K562 (cell line): ENCODE results near the gene ABCC11. TPM values are rescaled to one million over a fixed set of nuclear protein-coding genes. Genes with fewer than 3 reads are reported as not detected.
A peak's percentile ranks its signal among the peaks of the same experiment; 100 is the strongest.

Source experiments
- CC2D1A ChIP-seq: fragments of 450-650 bp; IDR thresholded peaks from 2 replicates; pipeline ENCODE4 v1.6.1; 2017; ENCODE audit warnings: mild to moderate bottlenecking
- E2F3 ChIP-seq: fragments of 250-450 bp; sonication (Bioruptor Pico); IDR thresholded peaks from 2 replicates; pipeline ENCODE4 v1.4.0; 2020; ENCODE audit warnings: mild to moderate bottlenecking
- GABPB2 ChIP-seq: fragments of 250-450 bp; sonication (Bioruptor Pico); conservative IDR thresholded peaks from 2 replicates; pipeline ENCODE4 v1.5.1; 2021; ENCODE audit warnings: mild to moderate bottlenecking
- KLF13 ChIP-seq: fragments of 450-650 bp; IDR thresholded peaks from 2 replicates; pipeline ENCODE4 v1.6.1; 2016; ENCODE audit warnings: missing genetic modification characterization, low read depth, mild to moderate bottlenecking, missing compliant biosample characterization, moderate library complexity, borderline replicate concordance
- MEIS2 ChIP-seq: fragments of 450-650 bp; IDR thresholded peaks from 2 replicates; pipeline ENCODE4 v1.6.1; 2014; ENCODE audit warnings: mild to moderate bottlenecking; ENCODE audit not compliant: partially characterized antibody
- MTA3 ChIP-seq: fragments of 450-650 bp; formaldehyde crosslinking; IDR thresholded peaks from 2 replicates; pipeline ENCODE4 v1.6.1; 2017; ENCODE audit warnings: mild to moderate bottlenecking, borderline replicate concordance
- PRMT5 ChIP-seq: sonication (generic); formaldehyde crosslinking; IDR thresholded peaks from 2 replicates; pipeline ENCODE4 v1.5.0; 2020; ENCODE audit warnings: missing genetic modification reagents
- REST ChIP-seq, 2 experiments: fragments of 450-650 bp; formaldehyde crosslinking in 1 of 2; IDR thresholded peaks; 2 replicates each; pipeline versions ENCODE4 v1.4.0 to v1.6.1; 2014 to 2020; ENCODE audit warnings: mild to moderate bottlenecking in 2 of 2, borderline replicate concordance in 1 of 2, low read depth in 1 of 2
- STAG1 ChIP-seq: sonication (generic); formaldehyde crosslinking; IDR thresholded peaks from 2 replicates; pipeline ENCODE4 v1.5.0; 2020; ENCODE audit warnings: missing genetic modification reagents, borderline replicate concordance
- TCFL5 ChIP-seq: fragments of 250-450 bp; sonication (Bioruptor Pico); conservative IDR thresholded peaks from 2 replicates; pipeline ENCODE4 v1.6.1; 2021; ENCODE audit warnings: mild to moderate bottlenecking, moderate library complexity, matching md5 sums
- ZNF444 ChIP-seq: fragments of 250-450 bp; sonication (Bioruptor Pico); IDR thresholded peaks from 2 replicates; pipeline ENCODE4 v1.4.0; 2020; ENCODE audit warnings: mild to moderate bottlenecking, moderate library complexity
- polyA plus RNA-seq, 8 experiments: library from polyadenylated mRNA; depleted of rRNA in 4 of 8; stranded (reverse) in 5 of 8; unstranded in 3 of 8; fragments of >200 nt; fragmentation: Nextera tagmentation in 2 of 8; fragmentation: Illumina TruSeq in 1 of 8; extraction: Ambion mirVana in 2 of 8; extraction: Trizol in 1 of 8; gene quantifications; 2 replicates each; pipeline versions ENCODE4 v1.2.1 to v1.2.3, GENCODE V29; 2011 to 2014; ENCODE audit warnings: inconsistent platforms in 1 of 8, missing spikeins in 1 of 8
- total RNA-seq, 7 experiments: library from RNA; depleted of rRNA in 6 of 7; stranded (reverse); fragments of >200 nt in 6 of 7; fragmentation: Illumina TruSeq in 2 of 7; extraction: Trizol in 2 of 7; gene quantifications; 2 replicates each; pipeline versions ENCODE4 v1.2.1 to v1.2.3, GENCODE V29; 2011 to 2021; ENCODE audit warnings: low replicate concordance in 1 of 7
- TF ChIP-seq, protein P1 (sequence below): fragments of 450-650 bp; IDR thresholded peaks from 2 replicates; pipeline ENCODE4 v1.6.1; 2016; ENCODE audit warnings: borderline replicate concordance
- TF ChIP-seq, protein P2 (sequence below): fragments of 450-650 bp; IDR thresholded peaks from 2 replicates; pipeline ENCODE4 v1.6.1; 2017; ENCODE audit warnings: antibody characterized with exemption, mild to moderate bottlenecking

ABCC11 gene
- total and polyA plus RNA-seq, 9 of the 15 experiments (the other 6 are each of a cell fraction or from before 2014, with no cell fraction given) = 0.04 to 0.14 (median 0.04) TPM; not detected in 6

- TF ChIP-seq, protein P1, sequence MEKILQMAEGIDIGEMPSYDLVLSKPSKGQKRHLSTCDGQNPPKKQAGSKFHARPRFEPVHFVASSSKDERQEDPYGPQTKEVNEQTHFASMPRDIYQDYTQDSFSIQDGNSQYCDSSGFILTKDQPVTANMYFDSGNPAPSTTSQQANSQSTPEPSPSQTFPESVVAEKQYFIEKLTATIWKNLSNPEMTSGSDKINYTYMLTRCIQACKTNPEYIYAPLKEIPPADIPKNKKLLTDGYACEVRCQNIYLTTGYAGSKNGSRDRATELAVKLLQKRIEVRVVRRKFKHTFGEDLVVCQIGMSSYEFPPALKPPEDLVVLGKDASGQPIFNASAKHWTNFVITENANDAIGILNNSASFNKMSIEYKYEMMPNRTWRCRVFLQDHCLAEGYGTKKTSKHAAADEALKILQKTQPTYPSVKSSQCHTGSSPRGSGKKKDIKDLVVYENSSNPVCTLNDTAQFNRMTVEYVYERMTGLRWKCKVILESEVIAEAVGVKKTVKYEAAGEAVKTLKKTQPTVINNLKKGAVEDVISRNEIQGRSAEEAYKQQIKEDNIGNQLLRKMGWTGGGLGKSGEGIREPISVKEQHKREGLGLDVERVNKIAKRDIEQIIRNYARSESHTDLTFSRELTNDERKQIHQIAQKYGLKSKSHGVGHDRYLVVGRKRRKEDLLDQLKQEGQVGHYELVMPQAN = no peak
- TF ChIP-seq STAG1 (CRISPR knock-in tag) (peak; percentile 39; the same call in 1 of the 2 replicates), ZNF444 (CRISPR knock-in tag) (no peak), E2F3 (CRISPR knock-in tag) (no peak), MEIS2 (peak; percentile 25), PRMT5 (no peak), MTA3 (no peak), GABPB2 (CRISPR knock-in tag) (no peak), TCFL5 (CRISPR knock-in tag) (no peak), KLF13 (tag) (no peak), CC2D1A (no peak), REST (IDR thresholded peaks at IDR 0.05; ENCODE audit: borderline replicate concordance) (peak; percentile 20; the same call in 1 of the 2 replicates), REST (CRISPR knock-in tag; IDR thresholded peaks at IDR 0.05; ENCODE audit: low read depth) (no peak)
- TF ChIP-seq, protein P2, sequence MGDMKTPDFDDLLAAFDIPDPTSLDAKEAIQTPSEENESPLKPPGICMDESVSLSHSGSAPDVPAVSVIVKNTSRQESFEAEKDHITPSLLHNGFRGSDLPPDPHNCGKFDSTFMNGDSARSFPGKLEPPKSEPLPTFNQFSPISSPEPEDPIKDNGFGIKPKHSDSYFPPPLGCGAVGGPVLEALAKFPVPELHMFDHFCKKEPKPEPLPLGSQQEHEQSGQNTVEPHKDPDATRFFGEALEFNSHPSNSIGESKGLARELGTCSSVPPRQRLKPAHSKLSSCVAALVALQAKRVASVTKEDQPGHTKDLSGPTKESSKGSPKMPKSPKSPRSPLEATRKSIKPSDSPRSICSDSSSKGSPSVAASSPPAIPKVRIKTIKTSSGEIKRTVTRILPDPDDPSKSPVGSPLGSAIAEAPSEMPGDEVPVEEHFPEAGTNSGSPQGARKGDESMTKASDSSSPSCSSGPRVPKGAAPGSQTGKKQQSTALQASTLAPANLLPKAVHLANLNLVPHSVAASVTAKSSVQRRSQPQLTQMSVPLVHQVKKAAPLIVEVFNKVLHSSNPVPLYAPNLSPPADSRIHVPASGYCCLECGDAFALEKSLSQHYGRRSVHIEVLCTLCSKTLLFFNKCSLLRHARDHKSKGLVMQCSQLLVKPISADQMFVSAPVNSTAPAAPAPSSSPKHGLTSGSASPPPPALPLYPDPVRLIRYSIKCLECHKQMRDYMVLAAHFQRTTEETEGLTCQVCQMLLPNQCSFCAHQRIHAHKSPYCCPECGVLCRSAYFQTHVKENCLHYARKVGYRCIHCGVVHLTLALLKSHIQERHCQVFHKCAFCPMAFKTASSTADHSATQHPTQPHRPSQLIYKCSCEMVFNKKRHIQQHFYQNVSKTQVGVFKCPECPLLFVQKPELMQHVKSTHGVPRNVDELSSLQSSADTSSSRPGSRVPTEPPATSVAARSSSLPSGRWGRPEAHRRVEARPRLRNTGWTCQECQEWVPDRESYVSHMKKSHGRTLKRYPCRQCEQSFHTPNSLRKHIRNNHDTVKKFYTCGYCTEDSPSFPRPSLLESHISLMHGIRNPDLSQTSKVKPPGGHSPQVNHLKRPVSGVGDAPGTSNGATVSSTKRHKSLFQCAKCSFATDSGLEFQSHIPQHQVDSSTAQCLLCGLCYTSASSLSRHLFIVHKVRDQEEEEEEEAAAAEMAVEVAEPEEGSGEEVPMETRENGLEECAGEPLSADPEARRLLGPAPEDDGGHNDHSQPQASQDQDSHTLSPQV = no peak
These were observed 15.4 kb downstream of the ABCC11 start (continued) for GRCh38 chr16:48231727-48232492.
